GM18907 (cell line): ENCODE results near the gene CEACAM4.
"Not testable (repeated sequence)": the region's sequence is repeated elsewhere in the genome, so short reads cannot be mapped to it uniquely, and the experiment has no call there.

Source experiments
- ATAC-seq: cut with Tn5 transposase; IDR thresholded peaks from one replicate; pipeline ENCODE4 v1.9.1; 2021; ENCODE audit warnings: mild to moderate bottlenecking, moderate library complexity; ENCODE audit not compliant: unreplicated experiment

CEACAM4 gene

DNA sequence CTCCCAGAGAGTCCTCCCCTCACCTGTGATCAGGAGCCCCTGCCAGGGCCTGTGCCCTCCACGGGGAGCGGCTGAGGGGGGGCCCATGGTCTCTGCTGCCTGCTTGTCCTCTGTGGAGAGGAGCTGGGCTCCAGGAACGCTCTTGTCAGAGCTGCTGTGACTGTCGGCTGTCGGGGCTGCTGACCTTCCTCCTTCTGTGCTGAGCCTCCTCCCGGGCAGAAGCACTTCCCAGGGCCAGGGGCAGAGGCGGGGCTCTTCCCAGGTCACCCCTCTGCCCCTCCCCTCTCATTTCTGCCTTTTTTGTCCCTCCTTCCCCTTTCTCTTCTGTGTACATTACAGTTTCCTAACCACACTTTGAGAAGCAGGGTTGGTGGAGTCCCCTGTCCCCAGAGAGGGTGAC is at the start of gene CEACAM4:
Gene CEACAM4, minus strand, starts transcription at position 198 of the 400 bp plus-strand sequence. Its CDS starts 111 bp downstream, at position 87.
- no peak for ATAC-seq

DNA sequence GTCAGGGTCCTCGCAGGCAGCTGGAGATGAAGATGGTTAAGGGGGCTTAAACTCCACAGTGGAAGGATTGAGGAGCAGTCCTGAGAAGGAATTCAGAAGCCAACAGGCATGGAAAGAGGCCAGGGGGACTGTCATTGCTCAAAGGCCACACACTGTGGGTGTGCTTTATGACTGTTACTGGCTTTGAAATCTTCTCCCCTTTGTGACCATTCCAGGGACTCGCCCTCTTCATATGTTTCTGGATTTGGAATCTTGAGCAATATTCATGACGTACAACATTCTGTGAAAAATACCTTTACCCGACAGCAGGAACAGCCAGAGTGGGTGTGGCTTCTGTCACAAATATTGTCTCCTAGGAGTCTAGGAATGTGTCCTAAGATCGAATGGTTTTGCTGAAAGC is 44.6 kb upstream of the CEACAM4 start:
- no peak for ATAC-seq

DNA sequence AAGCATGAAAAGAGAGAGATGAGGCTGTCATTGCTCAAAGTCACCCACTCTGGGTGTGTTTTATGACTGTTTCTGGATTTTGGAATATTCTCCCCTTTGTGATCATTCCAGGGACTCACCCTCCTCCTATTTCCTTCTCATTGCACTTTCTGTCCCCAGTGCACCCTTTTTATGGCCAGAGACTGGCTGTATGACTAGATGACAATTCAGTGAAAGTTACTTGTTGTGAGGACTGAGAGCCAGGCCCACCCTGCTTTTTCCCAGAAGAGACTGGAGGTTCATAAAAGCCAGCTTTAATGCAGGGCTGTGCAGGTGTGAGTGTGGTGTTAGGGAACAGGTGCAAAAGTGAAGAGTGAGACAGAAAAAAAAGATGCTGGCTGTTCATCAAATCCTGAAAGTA is 43.9 kb upstream of the CEACAM4 start:
- ATAC-seq = no peak

DNA sequence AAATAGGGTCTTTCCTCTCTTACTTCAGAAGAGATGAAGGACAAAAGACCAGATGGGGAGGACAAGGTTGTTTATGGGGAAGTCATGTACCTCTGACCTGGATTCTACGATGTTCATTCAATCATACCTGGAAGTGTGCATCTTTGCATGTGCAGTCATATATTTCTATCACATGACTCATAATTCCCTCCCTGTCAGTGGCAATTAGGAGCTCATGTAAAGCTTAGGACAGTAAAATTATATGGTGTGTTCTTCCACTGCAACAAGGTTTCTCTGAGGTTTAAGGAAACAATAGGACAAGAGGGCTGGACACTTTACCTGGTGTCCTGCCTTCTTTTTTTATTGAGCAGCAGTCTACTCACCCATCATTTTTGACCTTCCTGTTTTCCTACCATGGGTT is 41.4 kb upstream of the CEACAM4 start:
- ATAC-seq = no peak

DNA sequence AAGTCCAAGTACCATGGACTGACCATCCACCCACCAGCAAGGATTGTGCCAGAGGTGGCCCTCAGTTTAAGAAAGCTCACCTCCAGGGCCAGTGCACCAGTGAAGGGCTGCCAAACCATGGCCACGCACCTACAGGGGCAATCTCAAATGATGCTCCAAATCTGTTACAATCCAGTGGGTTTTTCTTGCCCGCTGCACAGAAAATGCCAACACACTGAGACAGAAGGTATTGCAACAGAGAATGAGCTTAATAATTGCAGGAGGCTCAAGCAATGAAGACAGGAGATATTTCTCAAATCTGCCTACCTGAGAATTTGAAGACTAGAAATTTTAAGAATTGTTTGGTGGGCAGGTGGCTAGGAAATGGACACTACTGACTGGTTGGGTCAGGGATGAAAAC is 39.2 kb upstream of the CEACAM4 start:
- ATAC-seq = no peak

DNA sequence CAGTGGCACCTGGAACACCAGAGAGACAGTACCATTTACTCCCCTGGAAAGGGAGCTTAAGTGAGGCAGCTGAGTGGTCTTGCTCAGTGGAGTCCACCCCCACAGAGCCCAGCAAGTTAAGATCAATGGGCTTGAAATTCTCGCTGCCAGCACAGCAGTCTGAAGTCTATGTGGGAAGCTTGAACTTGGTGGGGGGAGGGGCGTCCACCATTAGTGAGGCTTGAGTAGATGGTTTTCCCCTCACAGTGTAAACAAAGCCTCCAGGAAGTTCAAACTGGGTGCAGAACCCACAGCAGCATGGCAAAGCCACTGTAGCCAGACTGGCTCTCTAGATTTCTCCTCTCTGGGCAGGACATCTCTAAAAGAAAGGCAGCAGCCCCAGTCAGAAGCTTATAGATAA is 30.3 kb upstream of the CEACAM4 start:
- no peak for ATAC-seq

DNA sequence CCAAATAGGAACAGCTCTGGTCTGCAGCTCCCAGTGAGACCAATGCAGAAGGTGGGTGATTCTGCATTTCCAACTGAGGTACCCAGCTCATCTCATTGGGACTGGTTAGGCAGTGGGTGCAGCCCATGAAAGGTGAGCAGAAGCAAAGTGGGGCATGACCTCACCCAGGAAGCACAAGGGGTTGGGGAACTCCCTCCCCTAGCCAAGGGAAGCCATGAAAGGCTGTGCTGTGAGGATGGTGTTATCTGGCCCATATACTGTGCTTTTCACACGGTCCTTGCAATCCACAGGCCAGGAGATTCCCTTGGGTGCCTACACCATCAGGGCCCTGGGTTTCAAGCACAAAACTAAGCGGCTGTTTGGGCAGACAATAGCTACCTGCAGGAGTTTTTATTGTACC is 29.9 kb upstream of the CEACAM4 start:
- not testable (repeated sequence) for ATAC-seq

DNA sequence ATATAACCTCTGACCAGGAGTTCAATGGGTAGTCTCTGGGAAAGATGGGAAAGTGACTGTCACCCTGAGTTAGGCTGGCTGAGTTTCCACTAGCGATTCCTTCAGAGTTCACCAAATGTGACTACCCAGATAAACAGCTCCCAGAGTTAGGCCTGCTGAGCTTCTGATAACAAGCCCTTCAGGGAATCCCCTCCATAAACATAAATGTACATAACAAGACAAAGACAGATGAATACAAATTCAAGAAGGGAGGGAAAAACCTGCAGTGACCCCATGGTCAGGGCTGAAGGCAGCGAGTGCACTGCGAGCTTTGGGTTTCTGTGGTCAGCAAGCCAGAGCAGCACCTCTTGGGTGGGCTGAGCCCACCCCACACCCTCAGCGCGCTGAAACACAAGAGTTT is 25.4 kb upstream of the CEACAM4 start:
- no peak for ATAC-seq

DNA sequence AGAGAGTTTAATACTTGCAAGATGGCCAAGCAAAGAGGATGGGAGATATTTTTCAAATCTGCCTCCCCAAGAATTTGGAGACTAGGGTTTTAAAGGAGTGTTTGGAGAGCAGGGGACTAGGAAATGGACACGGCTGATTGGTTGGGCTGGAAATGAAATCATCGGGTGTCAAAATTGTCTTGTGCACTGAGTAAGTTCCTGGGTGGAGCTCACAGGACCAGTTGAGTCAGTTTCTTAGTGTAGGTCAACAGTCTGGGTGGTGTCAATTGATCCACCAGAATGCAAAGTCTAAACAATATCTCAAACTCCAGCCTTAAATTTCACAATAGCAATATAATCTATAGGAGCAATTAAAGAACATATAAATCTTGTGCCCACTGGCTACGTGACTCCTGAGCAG is 23.0 kb upstream of the CEACAM4 start:
- ATAC-seq = no peak

DNA sequence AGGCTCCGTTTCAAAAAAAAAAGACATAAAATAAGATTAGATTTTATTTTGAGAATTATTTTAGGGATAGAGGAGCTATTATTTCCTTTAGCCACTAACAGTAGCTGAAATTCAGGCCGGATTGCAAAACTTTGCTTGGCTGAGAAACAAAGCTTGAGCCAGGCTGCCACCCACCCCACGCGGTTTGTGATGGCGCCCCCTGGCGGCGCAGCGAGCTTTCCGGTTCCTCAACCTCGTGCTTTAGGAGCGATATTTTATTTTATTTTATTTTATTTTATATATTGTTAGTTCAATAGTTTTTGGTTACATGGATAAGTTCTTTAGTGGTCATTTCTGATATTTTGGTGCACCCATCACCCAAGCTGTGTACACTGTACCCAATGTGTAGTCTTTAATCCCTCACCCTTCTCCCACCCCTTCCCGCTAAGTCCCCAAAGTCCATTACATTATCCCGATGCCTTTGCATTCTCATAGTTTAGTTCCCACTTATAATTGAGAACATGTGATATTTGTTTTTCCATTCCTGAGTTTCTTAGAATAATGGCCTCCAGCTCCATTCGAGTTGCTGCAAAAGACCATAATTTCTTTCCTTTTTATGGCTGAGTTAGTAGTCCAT is 19.8 kb upstream of the CEACAM4 start:
- no peak for ATAC-seq

DNA sequence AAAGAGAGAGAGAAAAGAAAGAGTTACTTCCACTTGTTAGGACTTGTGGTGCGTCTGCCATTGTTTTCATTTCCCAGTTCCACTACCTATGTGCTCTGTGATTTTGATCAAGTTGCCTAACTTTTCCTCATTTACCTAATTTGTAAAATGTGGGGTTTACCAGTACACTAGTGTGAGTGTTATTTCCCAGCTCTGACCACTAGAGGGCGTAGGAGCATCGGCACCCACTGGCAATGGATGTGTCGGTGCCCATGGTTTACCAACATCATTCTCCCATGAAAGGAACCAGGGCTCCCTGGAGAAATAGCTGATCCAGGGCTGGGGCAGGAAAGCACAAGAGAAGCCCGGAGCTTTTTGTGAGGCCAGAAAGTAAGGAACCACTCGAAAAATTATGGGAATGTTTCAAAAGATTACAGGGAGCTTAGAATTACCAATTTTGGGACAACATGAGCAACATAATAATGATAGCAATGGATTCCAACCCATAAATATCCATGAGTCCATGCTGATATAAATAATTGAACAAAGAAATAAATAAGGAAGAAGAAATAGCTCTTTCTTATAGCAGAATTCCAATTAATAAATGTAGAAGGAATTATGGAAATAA is 15.1 kb upstream of the CEACAM4 start:
- no peak for ATAC-seq

DNA sequence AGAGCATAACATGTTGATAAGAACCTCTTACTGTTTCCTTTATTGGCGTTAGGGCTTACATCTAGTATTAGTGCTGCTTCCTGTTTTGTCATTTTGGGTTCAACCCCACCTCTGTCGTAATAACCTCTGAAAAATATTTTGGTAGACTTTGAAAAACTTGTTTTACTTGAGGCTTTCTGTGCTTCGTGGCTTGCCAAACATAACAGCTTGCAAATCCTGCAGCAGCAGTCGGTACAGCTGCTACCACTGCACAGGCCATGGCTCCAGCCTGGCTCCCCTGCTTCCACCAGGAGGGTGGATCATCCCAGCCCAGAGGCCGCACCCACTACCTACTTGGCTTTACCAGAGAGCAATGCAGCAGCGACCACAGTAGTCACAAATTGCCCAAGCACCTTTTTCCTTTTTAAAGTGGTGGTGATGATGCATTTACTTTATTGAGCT is 11.8 kb upstream of the CEACAM4 start:
- no peak for ATAC-seq

DNA sequence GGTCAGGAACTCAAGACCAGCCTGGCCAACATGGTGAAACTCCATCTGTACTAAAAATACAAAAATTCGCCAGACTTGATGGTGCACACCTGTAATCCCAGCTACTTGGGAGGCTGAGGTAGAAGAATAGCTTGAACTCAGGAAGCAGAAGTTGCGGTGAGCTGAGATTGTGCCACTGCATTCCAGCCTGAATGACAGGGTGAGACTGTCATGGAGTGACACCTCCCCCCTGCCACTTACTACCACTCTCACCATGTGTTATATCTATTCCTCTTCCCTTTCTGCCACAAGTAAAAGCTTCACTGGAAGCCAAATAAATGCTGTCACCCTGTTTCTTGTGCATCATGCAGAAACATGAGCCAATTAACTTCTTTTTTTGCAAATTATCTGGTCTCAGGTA is 10.6 kb upstream of the CEACAM4 start:
- no peak for ATAC-seq

DNA sequence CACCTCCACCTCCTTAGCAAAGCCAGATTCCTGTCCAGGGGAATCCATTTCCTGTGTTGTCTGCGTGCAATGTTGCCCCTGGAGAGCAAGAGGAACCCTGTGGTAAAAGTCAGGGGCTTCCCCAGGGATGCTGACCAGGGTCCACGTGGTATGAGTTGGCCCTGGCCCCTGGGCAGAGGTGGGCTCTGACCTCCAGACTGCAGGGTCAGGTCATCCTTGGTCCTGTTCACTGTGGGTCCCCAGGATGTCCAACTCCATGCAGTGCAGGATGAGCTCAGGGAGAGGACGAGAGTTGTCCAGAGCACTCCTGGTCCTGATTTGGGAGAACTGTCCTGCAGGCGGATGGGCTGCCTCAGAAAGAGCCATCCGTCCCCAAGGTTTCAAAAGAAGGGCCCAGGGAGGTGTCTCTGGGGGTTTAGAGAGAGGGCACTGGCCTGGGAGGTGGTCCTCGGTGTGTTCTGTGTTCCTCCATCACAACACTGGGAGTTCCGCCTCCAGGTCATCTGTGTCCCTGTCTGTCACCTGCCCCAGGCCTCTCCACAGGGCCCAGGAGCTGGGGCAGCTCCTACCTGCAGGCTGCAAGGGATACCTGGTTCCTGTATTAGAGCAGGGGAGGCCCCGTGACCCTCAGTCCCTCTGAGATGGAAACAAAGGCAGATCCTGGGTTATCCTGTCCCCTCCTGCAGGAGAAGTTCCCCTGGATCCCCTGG is 1.2 kb upstream of the CEACAM4 start:
- no peak for ATAC-seq

DNA sequence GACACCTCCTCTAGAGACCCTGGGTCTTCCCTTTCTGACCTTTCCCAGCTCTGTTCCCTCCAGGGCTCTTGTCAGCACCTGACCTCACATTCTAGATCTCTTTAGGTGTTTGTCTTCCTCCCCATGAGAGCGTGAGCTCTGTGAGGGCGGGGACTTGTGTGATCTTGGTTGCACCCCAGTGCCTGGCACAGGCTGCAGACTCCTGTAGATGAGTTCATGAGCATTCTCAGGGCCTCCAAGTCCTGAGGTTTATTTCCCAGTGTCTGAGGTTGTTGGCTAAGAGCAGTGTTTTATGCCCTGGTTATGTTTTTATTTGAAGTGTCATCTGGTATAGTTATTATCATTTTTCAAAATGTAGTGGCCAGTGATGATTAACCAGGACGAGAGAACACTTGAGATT is 596 bp downstream of the CEACAM4 start:
- ATAC-seq = no peak

DNA sequence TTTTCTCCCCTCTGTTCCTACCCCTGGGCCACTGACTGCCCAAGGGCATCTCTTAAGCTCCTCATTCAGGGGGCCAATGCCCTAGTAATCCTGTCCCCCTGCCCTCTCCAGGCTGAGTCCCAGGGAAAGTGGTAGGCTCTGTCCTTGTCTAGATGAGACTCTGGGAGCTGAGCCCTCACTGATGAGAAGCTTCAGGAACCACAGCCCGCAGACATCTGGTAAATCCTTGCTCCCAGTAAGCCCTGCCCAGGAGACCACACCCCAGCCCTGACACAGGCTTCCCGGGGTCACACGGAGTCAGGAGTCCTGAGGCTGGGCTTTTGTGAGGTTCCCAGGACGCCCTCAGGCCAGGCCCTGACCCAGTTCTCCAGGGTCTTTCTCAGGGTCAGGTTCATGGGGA is 1.9 kb downstream of the CEACAM4 start:
- no peak for ATAC-seq

DNA sequence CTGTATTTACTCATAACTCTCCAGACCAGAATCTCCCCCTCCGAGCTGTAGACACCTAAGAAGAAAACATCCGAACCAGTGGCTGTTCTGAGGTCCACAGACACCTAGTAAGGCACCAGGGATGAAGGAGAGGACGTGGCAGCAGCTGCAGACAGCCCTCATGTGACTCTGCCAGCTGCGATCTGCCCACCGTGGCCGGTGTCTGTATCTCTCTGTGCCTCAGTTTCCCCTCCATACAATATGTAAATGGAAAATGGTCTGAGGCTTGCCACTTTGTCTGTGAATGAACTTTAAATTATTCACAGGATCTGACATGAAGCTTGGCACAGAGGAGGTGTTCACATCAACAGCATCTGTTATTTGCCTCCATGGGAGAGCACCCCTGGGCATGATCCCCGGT is 2.4 kb downstream of the CEACAM4 start:
- ATAC-seq = no peak

DNA sequence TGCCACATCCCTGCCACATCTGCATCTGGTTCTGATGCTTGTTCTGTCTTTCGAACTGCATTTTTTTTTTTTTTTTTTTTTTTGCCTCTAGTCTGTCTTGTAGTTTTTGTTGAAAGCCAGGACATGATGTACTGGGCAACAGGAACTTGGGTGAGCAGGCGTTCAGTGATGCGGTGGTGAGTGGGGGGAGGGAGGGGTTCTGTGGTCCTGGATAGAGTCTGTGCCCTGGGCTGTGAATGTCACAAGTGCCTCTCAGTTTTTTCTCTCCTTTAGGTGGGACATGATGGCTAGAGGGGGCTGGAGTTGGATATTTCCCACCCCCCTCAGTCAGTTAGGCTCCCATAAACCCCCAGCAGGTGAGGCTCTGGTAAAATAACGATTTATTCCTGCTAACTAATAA is 3.5 kb downstream of the CEACAM4 start:
- ATAC-seq = no peak

DNA sequence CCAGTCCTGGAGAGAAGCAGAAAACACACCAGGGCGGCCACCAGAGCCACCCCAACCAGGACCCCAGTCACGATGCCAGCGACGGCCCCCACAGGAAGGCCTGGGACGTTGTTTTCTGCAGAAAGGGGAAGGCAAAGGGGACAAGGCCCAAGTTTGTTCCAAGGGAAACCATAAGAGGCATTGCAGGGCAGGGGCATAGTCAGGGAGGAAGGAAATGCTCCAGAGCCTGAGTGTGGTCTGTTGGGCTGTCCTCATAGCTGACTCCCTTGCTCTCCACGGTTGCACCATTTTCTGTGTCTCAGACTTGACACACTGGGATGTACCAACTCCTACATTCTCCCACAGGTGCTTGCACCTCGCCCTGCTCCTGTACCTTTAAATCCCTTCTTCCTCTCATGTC is 5.2 kb downstream of the CEACAM4 start:
- ATAC-seq = no peak

DNA sequence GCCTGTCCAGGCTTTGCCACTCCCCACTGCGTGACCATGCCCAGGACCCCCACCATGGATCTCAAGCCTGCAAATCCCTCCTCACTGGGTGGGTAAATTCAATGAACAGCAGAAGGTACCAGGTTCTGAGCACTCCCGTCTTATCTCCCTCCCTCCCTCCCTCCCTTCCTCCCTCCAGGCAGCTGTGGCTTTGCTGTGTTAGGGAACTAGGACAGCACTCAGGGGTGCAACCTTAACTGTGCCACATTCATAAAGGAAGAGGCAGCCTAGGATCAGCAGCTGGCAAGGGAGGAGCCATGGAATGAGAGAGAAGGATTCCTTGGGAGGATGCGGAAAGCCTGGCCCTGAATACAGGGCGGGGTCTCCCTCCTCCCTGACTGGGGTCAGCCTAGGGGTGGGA is 5.6 kb downstream of the CEACAM4 start:
- no peak for ATAC-seq

DNA sequence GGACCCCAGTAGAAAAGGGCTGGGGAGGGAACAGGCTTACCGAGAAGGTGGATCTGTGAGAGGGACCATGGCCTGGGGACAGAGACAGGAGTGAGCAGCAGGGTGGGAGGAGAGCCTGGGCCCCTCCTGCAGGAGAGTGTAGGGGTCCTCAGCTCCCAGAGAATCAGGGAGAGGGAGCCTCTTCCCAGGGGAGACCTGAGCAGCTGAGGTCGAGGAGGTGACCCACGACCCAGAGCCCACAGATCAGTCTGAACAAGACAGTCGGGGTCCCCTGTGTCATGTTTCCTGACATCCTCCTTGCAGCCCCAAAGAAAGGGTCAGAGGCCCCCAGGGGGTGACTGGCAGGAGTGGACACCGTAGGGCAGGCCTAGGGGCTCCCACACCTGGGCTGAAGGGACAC is 6.7 kb downstream of the CEACAM4 start:
- ATAC-seq = no peak

DNA sequence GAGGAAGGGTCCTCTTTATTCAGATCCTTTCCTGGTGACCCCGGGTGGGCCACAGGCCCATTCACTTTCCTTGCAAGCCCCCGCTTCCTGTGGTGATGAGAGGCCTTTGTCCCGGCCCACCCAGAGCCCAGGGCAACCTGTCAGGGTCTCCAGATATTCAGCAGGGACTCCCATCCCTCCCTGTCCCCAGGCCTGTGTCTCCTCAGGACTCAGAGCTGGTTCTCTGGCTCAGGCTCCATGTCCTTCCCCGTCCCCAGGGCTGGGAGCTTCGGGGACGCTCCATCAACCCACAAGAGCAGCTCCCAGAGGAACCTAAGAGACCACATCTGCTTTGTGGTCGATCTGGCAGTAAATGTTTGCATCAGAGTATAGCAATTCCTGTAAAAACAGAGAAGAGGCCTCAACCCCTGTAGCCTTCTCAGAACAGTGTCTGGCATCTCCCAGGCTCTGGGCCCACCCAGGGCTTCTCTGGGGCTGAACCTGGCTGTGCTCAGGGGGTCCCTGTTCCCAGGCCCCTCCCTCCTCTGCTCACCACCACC is 7.8 kb downstream of the CEACAM4 start:
- no peak for ATAC-seq
